ENCODE results near the gene DUSP9.

The DUSP9 gene

DNA sequence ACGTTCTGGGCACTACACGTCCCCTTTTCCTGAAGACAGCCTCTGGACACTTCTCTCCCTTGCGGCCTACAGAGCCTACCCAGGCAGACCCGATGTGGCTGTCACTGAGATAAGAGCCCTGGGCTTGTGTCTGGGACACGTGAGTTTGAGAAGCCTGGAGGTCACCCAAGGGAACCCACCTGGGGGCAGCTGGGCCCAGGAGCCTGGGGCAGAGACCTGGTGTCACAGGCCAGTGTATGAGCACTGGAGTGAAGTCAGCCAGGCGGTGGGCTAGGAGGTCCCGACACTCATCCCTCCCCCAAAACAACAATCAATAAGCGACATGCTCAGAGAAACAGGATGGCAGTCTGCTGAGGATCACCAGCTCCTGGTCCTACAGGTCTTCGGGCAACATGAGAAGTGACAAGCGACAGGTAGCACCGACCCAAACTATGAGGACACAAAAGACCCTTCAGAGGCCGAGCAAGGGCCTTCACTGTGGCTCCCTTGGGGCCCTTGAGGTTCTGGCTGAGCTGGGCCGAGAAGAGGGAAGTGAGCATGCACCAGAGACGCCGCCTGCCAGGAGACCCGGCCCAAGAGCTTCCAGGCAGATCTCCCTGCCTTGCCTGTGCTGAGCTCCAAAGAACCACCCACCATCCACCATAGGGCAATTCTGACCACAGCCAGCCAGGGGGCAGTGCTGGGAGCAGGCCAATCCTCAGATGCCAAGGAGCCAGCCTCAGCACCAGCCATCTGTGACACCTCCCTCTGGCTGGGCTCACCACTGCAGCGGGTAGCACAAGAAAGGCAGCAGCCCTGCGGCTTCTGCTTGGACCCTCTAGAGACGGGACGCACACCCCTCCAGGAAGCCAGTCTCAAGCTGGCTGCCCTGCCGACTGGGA lies 11.0 kb upstream of the DUSP9 start:
- no peak for DNase-seq (ENCODE audit: low read depth in 2 of 2)

GRCh38 chrX:153636716-153637115 lies 10.3 kb upstream of the DUSP9 start:
- DNase-seq (ENCODE audit: low read depth in 2 of 2): no peak

DNA sequence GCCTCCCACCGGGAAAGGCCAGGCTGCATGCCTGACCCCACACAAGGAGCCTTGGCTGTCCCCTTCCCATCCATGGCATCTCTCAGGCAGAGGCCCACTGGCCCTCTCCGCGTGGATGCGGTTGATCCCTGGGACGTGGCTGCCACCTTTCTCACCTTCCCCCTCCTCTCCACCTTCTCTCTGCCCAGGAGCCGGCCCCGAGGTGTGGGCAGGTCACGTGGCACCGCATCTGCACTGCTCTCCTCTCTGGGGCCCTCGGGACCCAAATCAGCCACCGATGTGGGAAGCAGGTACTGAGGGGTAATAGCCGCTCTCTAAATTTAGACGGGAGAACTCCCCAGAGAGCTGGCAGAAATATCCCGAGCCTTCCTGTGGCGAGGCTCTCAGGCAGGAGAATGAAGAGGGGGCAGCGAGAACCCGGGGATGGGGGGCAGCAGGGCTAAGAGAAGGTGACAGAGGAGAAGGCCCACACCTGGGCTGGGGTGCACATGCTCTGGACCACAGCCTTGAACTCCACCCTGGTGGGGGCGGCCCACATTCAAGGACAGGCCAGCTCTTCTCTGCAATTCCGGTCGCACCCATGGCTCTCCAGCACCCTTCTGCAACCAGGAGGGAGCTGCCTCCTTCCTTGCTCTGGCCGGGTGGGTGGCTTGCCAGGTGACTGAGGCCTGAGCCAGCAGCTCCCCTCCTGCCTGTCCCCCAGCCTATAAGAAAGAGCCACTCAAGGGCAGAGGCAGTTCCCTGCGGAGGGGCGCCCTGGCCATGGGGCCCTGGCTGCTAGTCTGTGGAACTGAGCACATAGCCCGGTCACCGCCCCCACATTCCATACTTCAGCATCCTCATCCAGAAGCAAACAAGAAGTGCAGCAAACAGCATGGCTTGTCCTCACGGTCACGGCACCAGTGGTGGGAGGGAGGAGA lies 9.6 kb upstream of the DUSP9 start:
- no peak for DNase-seq (ENCODE audit: low read depth in 2 of 2)

GRCh38 chrX:153638041-153638371 lies 9.0 kb upstream of the DUSP9 start:
- no peak for DNase-seq (ENCODE audit: low read depth in 2 of 2)

- no peak for DNase-seq (ENCODE audit: low read depth in 2 of 2)
Measured at GRCh38 chrX:153638436-153639176, 8.4 kb upstream of the DUSP9 start.

- DNase-seq (ENCODE audit: low read depth in 2 of 2): no peak
Measured at GRCh38 chrX:153639177-153640044, 7.6 kb upstream of the DUSP9 start.

GRCh38 chrX:153640045-153640686 lies 6.8 kb upstream of the DUSP9 start:
- no peak for DNase-seq (ENCODE audit: low read depth in 2 of 2)

- DNase-seq (ENCODE audit: low read depth in 2 of 2): no peak
Measured at GRCh38 chrX:153640736-153641575, 6.0 kb upstream of the DUSP9 start.

GRCh38 chrX:153641627-153642026 lies 5.4 kb upstream of the DUSP9 start:
- DNase-seq (ENCODE audit: low read depth in 2 of 2): no peak

DNA sequence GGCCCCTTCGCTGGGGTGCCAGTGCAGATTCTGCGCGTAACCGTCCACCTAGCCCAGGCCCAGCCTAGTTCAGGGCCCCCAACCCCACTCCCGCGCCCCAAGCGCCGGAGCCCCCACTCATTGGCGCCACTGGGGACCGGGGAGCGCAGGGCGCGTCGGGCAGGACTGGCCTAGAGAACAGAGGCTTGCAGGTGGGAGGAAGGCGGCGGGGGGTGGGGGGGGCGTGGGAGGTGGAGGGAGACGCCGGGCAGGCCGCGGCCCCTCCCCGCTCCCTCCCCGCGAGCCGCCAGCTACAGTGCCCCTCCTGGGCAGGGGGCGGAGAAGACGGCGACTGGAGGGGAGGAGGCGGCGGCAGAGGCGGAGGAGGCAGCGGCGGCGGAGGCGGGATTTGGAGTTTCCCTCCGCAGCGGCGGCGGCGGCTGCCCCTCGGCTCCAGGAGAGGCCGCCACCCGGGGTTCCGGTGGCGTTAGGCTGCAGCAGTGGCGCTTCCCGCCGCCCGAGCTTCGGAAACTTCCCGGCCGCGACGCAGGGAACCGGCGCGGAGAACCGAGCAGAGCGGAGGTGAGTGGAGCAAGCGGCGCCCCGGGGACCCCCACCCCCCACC lies 4.8 kb upstream of the DUSP9 start:
- no peak for DNase-seq (ENCODE audit: low read depth in 2 of 2)

DNA sequence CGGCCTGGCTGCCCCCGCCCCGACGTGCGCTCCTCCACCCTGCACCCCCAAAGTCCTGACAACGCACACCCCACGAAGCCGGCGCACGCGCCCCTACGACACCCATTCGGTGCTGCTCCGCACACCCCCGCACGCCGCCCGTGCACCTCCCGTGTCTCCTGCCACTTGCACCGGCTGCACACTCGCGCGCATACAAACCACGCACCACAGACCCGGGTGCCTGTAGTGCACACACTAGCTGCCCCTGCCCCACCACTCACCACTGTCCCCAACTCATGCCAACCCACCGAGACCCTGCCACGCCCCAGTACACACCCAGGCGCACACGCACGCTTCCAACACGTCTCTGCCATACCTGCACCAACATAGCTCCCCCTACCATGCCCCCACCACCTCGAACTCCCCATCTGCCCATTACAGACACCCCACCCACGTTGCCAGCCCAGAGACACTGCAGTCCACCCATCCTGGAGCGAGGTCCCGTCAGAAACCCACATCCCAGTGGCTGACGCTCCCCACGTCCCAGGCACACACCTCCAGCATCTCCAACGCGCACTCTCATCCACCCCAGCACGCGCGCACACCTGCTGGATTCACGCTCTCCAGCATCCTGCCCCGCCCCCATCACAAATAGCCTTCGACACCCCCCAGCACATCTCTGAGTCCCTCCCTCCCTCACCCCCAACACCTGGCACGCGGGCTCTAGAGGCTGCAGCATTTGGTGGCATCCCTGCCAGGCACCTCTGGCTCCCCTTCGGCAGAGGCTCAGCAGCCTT lies 4.2 kb upstream of the DUSP9 start:
- DNase-seq (ENCODE audit: low read depth in 2 of 2): no peak

DNA sequence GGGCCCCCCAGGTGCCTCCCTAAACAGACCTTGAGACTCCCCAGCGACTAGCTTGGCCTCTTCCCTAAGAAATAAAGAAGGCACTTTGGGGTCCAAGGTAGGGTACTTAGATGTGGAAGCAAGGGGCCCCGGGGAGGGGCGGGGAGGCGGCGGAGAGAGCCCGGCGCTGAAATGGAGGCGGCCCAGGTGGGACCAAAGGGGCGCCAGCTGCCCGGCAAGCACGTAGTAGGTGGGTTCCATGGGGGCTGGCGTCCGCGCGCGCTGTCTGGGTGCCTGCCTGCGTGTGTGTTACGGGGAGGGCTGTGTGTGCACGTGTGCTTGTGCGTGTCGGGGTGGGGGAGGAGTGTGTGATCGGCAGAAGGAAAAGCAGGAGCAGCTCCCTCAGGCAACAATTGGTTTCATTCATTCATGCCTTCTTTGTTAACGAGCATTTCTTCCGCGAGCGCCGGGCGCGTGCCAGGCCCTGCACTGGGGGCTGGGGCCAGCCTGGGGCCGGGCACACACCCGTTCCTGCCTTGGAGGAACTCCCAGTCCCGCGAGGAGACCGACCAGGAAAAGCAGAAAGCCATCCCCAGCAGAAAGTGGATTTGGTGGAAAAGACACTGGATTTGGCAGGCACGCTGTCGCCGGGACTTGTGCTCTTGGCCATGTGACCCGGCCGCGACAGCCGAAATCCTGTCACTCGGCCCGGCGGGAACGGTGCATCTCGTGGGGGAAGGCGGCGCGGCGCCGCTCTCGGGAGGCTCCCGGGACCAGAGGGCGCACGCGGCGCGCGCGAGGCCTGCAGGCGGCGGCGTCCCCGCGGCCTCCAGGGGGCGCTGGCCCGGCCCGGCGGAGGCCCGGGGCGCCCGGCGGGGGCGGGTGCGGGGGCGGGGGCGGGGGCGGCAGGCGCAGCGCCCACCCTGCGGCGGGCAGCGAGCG lies 3.3 kb upstream of the DUSP9 start:
- no peak for DNase-seq (ENCODE audit: low read depth in 2 of 2)

DNA sequence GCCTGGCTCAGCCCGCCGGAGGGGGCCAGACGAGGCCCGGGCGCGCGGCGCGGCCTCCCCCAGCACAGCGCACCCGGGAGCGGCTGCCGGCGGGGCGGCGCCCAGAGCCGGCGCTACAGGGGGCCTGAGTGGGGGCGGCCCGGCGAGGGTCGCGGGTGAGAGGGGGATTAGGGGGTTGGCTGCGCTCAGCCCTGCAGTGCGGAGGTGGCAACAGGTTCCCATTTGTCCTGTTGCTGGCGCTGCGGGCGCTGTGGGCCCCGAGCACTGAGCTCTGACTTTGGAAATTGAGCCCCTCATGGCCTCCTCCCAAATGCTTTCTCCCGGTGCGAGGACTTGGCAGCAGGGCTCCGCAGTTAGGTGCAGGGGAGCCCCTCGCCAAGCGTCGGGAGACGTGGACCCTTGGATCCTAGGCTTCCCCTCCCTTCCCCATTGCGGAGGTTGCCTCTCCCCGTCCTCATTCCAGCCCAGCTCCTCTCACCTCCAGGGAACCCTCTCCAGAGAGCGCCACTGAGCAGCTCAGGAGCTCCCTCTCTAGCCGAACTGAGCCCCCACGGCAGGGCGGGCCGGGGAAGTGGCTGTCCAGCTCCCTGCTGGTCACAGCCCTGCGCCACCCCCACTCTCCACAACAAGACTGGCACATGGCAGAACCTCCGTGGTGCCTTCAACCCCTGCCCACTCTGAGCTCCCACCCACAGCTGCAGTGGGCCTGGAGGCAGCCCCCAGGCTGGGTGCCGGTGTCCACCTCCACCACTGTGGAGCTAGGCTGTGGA lies 2.5 kb upstream of the DUSP9 start:
- no peak for DNase-seq (ENCODE audit: low read depth in 2 of 2)

DNA sequence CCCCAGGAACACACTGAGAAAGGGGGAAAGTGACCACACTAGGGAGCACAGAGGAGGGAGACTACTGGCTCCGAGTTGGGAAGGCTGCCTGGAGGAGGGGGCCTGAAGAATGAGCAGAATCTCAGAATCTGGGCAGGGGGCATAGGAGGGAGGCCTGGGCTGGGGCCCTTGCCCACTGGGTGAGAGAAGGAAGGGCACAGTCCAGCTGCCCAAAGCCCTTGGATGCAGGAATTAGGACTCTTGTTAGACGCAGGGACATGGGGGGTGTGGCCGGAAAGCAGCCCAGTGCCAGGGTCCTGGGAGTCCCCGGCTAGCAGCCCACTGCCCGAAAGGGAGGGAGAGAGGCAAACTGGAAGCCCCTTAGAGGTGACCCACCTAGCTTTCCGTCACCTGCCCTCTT lies 1.9 kb upstream of the DUSP9 start:
- no peak for DNase-seq (ENCODE audit: low read depth in 2 of 2)

- DNase-seq (ENCODE audit: low read depth in 2 of 2): no peak
Measured at GRCh38 chrX:153645921-153646488, 998 bp upstream of the DUSP9 start.

Data from stimulated activated CD4-positive, alpha-beta T cell treated with anti-CD3 and anti-CD28 coated beads, Interleukin-1b, Interleukin-23, amount 100 ng/mL, for 1 hour (primary cell).